Osteocyte (in vitro differentiated cells): Measurements from ENCODE around the gene TFDP3. TPM values are rescaled to one million over a fixed set of nuclear protein-coding genes. Genes with fewer than 3 reads are reported as not detected.

Source experiments
- DNase-seq: peaks from one replicate; pipeline ENCODE4 v3.0.0; 2021; ENCODE audit warnings: mixed read lengths; ENCODE audit not compliant: unreplicated experiment; ENCODE audit errors: extremely low spot score
- H3K27ac Mint-ChIP-seq: one replicate; pipeline ENCODE4 v1.8.0; 2021; ENCODE audit warnings: mild to moderate bottlenecking, mixed read lengths; ENCODE audit not compliant: unreplicated experiment
- H3K27me3 Mint-ChIP-seq: one replicate; pipeline ENCODE4 v1.8.0; 2021; ENCODE audit warnings: mixed read lengths; ENCODE audit not compliant: unreplicated experiment
- H3K36me3 Mint-ChIP-seq: one replicate; pipeline ENCODE4 v1.8.0; 2021; ENCODE audit warnings: mixed read lengths; ENCODE audit not compliant: unreplicated experiment
- H3K4me1 Mint-ChIP-seq: one replicate; pipeline ENCODE4 v1.8.0; 2021; ENCODE audit warnings: mixed read lengths; ENCODE audit not compliant: unreplicated experiment
- H3K4me3 Mint-ChIP-seq: one replicate; pipeline ENCODE4 v1.8.0; 2021; ENCODE audit warnings: mild to moderate bottlenecking, moderate library complexity, mixed read lengths; ENCODE audit not compliant: unreplicated experiment
- H3K9me3 Mint-ChIP-seq: one replicate; pipeline ENCODE4 v1.8.0; 2021; ENCODE audit warnings: mixed read lengths; ENCODE audit not compliant: unreplicated experiment
- total RNA-seq: library from RNA; stranded (reverse); gene quantifications from 2 replicates; pipeline ENCODE4 v1.2.1, GENCODE V29; 2021
- TF ChIP-seq, protein P1 (sequence below): fragments of 200-600 bp; sonication (generic); IDR thresholded peaks from 2 replicates; pipeline ENCODE4 v1.5.0; 2021; ENCODE audit warnings: antibody characterized with exemption, mild to moderate bottlenecking, moderate library complexity

The TFDP3 gene
- total RNA-seq, 1 donor from 2014 or later: not detected

DNA sequence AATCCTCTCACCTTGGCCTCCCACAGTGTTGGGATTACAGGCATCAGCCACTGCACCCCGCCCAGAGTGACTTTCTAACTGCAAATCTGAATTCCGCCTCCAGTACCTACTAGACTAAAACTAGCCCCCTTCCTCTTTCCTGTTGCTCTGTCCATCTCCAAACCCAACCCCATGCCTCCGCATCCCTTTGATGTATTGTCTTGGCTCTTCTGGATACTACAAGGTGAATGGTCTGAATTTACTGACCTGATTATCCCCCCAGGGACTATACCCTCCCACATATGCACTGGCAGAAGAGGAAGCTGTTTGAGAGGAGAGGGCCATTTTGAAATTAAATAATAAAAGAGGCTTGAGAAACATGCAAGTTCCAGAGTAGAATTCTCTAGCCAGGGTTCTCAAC, 17.7 kb upstream of the TFDP3 start:
- DNase-seq: no peak
- Mint-ChIP-seq H3K4me1 (no peaks in the 10 kb centered on the region), H3K9me3 (no peaks in the 10 kb centered on the region), H3K27ac (no peak overlapping the region), H3K4me3 (no peak overlapping the region), H3K27me3 (peaks cover 4% of the 10 kb centered on the region), H3K36me3 (no peaks in the 10 kb centered on the region)
- TF ChIP-seq, protein P1, sequence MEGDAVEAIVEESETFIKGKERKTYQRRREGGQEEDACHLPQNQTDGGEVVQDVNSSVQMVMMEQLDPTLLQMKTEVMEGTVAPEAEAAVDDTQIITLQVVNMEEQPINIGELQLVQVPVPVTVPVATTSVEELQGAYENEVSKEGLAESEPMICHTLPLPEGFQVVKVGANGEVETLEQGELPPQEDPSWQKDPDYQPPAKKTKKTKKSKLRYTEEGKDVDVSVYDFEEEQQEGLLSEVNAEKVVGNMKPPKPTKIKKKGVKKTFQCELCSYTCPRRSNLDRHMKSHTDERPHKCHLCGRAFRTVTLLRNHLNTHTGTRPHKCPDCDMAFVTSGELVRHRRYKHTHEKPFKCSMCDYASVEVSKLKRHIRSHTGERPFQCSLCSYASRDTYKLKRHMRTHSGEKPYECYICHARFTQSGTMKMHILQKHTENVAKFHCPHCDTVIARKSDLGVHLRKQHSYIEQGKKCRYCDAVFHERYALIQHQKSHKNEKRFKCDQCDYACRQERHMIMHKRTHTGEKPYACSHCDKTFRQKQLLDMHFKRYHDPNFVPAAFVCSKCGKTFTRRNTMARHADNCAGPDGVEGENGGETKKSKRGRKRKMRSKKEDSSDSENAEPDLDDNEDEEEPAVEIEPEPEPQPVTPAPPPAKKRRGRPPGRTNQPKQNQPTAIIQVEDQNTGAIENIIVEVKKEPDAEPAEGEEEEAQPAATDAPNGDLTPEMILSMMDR: no peak

DNA sequence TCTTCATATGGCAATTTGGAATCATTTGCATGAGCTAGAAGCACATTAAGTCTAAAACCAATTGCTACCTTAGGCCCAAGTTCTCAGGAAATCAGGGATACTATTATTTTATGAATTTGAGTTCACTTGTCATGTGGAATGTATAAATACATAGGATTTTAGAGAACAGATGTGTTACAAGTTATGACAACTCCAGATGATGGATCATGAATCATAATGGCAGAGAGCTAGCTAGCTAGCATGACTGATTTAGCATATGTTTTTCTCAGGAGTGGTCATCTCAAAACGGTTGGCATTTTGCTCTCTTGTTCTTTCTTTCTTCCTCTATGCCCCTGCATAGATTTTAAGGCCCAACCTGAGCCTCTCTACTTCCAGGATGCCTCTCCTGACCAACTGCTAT, 14.2 kb upstream of the TFDP3 start:
- H3K36me3 Mint-ChIP-seq: no peaks in the 10 kb centered on the region
- no peak for DNase-seq
- no peaks in the 10 kb centered on the region for H3K4me1 Mint-ChIP-seq
- H3K9me3 Mint-ChIP-seq: no peaks in the 10 kb centered on the region
- H3K27ac Mint-ChIP-seq: no peak overlapping the region
- no peak overlapping the region for H3K4me3 Mint-ChIP-seq
- TF ChIP-seq, protein P1: no peak
- peaks cover 4% of the 10 kb centered on the region for H3K27me3 Mint-ChIP-seq

DNA sequence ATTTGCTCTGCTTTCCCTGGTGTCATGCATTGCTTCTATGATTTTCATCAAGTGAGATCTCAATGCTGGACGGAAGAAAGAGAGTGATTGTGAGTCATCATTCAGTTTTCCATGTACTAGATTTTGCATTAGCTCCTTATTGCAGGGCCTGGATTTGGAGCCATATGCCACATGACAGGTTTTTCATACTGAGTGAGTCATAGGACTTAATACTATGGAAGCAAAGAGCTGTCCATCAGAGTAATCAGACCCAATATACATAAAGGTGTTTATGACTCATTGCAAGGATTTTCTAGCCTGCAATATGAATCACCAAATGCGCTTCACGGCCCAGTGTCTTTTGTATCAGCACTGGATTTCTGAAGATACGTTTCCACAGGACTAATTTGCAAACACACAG, 11.2 kb upstream of the TFDP3 start:
- TF ChIP-seq, protein P1: no peak
- no peak for DNase-seq
- H3K36me3 Mint-ChIP-seq: no peaks in the 10 kb centered on the region
- H3K4me1 Mint-ChIP-seq: no peaks in the 10 kb centered on the region
- no peaks in the 10 kb centered on the region for H3K9me3 Mint-ChIP-seq
- H3K27ac Mint-ChIP-seq: no peak overlapping the region
- H3K4me3 Mint-ChIP-seq: no peak overlapping the region
- no peaks in the 10 kb centered on the region for H3K27me3 Mint-ChIP-seq

DNA sequence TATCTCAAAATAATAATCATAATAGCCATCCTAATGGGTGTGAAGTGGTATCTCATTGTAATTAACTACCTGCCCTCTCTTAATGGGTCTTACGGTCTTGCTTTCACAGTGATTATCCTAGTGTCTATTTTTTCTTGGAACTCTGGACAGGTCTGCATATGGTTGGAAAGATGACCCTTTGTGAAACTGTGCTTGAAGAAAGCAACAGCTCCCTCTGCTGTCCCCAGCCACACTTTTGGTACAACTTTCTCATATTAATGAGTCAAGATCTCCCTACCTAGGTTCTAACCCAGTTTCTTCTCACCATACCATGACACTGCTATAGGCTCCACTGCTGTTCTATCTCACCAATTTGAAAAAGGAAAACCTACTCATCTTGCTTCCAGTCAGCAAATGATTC, 2.4 kb downstream of the TFDP3 start:
- Mint-ChIP-seq H3K4me1 (no peaks in the 10 kb centered on the region), H3K9me3 (no peaks in the 10 kb centered on the region), H3K36me3 (no peaks in the 10 kb centered on the region), H3K27ac (no peak overlapping the region), H3K27me3 (no peaks in the 10 kb centered on the region), H3K4me3 (no peak overlapping the region)
- TF ChIP-seq, protein P1: peak; percentile 55
- DNase-seq: no peak

DNA sequence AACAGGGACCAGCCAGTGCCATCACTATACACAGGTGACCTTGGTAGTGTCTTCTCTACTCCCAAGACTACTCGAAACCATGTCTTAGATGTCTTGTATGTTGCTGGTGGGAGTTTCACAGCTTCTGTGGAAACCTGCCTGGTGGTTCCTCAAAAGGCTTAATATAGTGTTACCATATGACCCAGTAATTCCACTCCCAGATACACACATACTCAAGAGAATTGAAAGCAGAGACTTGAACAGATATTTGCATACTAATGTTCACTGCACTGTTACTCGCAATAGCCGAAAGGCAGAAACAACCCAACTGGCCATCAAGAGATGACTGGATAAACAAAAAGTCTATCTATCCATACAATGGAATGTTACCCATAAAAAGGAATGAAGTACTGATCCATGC, 3.1 kb downstream of the TFDP3 start:
- Mint-ChIP-seq H3K4me3 (no peak overlapping the region), H3K27me3 (no peaks in the 10 kb centered on the region), H3K4me1 (no peaks in the 10 kb centered on the region), H3K27ac (no peak overlapping the region), H3K9me3 (no peaks in the 10 kb centered on the region), H3K36me3 (no peaks in the 10 kb centered on the region)
- TF ChIP-seq, protein P1: no peak
- no peak for DNase-seq
